Measurements from ENCODE around the gene TLE2.

TLE2 gene

GRCh38 chr19:2989236-2989946, 39.7 kb downstream of the TLE2 start:
- H4K20me1 ChIP-seq (ENCODE audit: insufficient read depth) = no peaks in the 10 kb centered on the region
- no peak overlapping the region for H3K4me3 ChIP-seq (IDR thresholded peaks at IDR 0.05; ENCODE audit: insufficient read depth, low read depth, low read length)
- no peaks in the 10 kb centered on the region for H3K36me3 ChIP-seq (ENCODE audit: insufficient read depth)
- no peak overlapping the region for H3K4me2 ChIP-seq
- no peak overlapping the region for H3K27ac ChIP-seq
- no peaks in the 10 kb centered on the region for H3K79me2 ChIP-seq (ENCODE audit: insufficient read depth, low read depth)
- H2AFZ ChIP-seq (ENCODE audit: low read depth) = no peak overlapping the region
- H3K27me3 ChIP-seq (ENCODE audit: insufficient read depth, low read depth) = peaks cover 77% of the 10 kb centered on the region
- no peaks in the 10 kb centered on the region for H3K4me1 ChIP-seq (ENCODE audit: low read depth, poor library complexity, severe bottlenecking)
- H3K9ac ChIP-seq = no peak overlapping the region
- no peak for TF ChIP-seq CTCF (conservative IDR thresholded peaks at IDR 0.05; ENCODE audit: low read depth, low read length)

GRCh38 chr19:2988568-2988967, 40.5 kb downstream of the TLE2 start:
- no peak overlapping the region for H3K4me2 ChIP-seq
- no peak overlapping the region for H3K27ac ChIP-seq
- no peaks in the 10 kb centered on the region for H3K79me2 ChIP-seq (ENCODE audit: insufficient read depth, low read depth)
- H3K4me3 ChIP-seq (IDR thresholded peaks at IDR 0.05; ENCODE audit: insufficient read depth, low read depth, low read length) = no peak overlapping the region
- H3K4me1 ChIP-seq (ENCODE audit: low read depth, poor library complexity, severe bottlenecking) = no peaks in the 10 kb centered on the region
- H3K36me3 ChIP-seq (ENCODE audit: insufficient read depth) = no peaks in the 10 kb centered on the region
- no peaks in the 10 kb centered on the region for H4K20me1 ChIP-seq (ENCODE audit: insufficient read depth)
- no peak overlapping the region for H3K9ac ChIP-seq
- no peak for TF ChIP-seq CTCF (conservative IDR thresholded peaks at IDR 0.05; ENCODE audit: low read depth, low read length)
- peaks cover 74% of the 10 kb centered on the region for H3K27me3 ChIP-seq (ENCODE audit: insufficient read depth, low read depth)
- no peak overlapping the region for H2AFZ ChIP-seq (ENCODE audit: low read depth)

- no peaks in the 10 kb centered on the region for H4K20me1 ChIP-seq (ENCODE audit: insufficient read depth)
- no peak overlapping the region for H3K9ac ChIP-seq
- H3K4me3 ChIP-seq (IDR thresholded peaks at IDR 0.05; ENCODE audit: insufficient read depth, low read depth, low read length) = no peak overlapping the region
- no peaks in the 10 kb centered on the region for H3K36me3 ChIP-seq (ENCODE audit: insufficient read depth)
- no peaks in the 10 kb centered on the region for H3K79me2 ChIP-seq (ENCODE audit: insufficient read depth, low read depth)
- no peak for TF ChIP-seq CTCF (conservative IDR thresholded peaks at IDR 0.05; ENCODE audit: low read depth, low read length)
- no peaks in the 10 kb centered on the region for H3K4me1 ChIP-seq (ENCODE audit: low read depth, poor library complexity, severe bottlenecking)
- no peak overlapping the region for H2AFZ ChIP-seq (ENCODE audit: low read depth)
- H3K27me3 ChIP-seq (ENCODE audit: insufficient read depth, low read depth) = peaks cover 77% of the 10 kb centered on the region
- no peak overlapping the region for H3K4me2 ChIP-seq
- no peak overlapping the region for H3K27ac ChIP-seq
Observed at GRCh38 chr19:2987797-2988196, 41.3 kb downstream of the TLE2 start.

- no peaks in the 10 kb centered on the region for H4K20me1 ChIP-seq (ENCODE audit: insufficient read depth)
- no peaks in the 10 kb centered on the region for H3K4me1 ChIP-seq (ENCODE audit: low read depth, poor library complexity, severe bottlenecking)
- TF ChIP-seq CTCF (conservative IDR thresholded peaks at IDR 0.05; ENCODE audit: low read depth, low read length) = no peak
- no peaks in the 10 kb centered on the region for H3K79me2 ChIP-seq (ENCODE audit: insufficient read depth, low read depth)
- H3K27me3 ChIP-seq (ENCODE audit: insufficient read depth, low read depth) = peaks cover 77% of the 10 kb centered on the region
- H3K9ac ChIP-seq = no peak overlapping the region
- H2AFZ ChIP-seq (ENCODE audit: low read depth) = no peak overlapping the region
- no peak overlapping the region for H3K27ac ChIP-seq
- H3K4me2 ChIP-seq = no peak overlapping the region
- H3K36me3 ChIP-seq (ENCODE audit: insufficient read depth) = no peaks in the 10 kb centered on the region
- H3K4me3 ChIP-seq (IDR thresholded peaks at IDR 0.05; ENCODE audit: insufficient read depth, low read depth, low read length) = no peak overlapping the region
Observed at GRCh38 chr19:2986951-2987524, 42.0 kb downstream of the TLE2 start.
